Kidney capillary endothelial cell (primary cell): Measurements from ENCODE around the gene HS6ST1.
A peak's percentile ranks its signal among the peaks of the same experiment; 100 is the strongest.

Source experiments
- DNase-seq: peaks from one replicate; pipeline ENCODE4 v3.0.0-alpha.2; 2018; ENCODE audit warnings: low spot score

The HS6ST1 gene

DNA sequence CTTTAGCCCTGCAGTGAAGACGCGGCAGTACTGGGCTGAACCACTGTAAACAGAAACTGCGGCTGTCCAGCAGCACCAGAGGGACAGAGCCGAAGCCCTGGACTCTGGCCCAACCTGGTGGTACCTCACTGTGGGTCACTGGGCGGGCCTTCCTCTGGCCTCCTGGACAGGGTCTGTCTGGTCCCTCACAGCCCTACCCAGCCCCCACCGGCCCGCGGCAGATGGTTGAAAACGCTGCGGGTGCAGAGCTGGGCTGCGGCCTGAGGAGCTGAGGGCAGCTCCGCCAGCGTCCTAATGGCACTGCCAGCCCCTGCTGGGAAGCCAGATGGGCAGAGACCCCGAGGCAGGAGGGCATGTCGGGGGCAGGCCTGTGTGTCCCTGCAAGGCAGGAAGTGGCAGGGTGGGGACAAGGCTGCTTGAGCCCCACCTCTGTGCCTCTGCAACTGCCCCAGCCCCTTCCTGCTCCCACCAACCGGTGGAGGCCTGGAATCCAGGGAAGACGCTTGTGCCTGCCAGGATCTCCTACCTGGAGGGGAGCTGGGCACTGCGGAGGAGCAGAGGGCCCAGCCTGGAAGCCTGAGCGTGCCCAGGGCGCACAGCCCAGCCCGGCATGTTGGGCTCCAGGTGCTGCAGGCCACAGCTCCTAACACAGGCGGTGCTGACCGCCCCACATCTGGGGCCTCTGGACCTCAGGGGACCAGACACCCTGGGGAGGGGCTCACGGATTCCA, 36.3 kb downstream of the HS6ST1 start:
- DNase-seq = no peak

GRCh38 chr2:128281852-128282245, 36.8 kb downstream of the HS6ST1 start:
- no peak for DNase-seq

GRCh38 chr2:128280901-128281321, 37.8 kb downstream of the HS6ST1 start:
- no peak for DNase-seq

DNA sequence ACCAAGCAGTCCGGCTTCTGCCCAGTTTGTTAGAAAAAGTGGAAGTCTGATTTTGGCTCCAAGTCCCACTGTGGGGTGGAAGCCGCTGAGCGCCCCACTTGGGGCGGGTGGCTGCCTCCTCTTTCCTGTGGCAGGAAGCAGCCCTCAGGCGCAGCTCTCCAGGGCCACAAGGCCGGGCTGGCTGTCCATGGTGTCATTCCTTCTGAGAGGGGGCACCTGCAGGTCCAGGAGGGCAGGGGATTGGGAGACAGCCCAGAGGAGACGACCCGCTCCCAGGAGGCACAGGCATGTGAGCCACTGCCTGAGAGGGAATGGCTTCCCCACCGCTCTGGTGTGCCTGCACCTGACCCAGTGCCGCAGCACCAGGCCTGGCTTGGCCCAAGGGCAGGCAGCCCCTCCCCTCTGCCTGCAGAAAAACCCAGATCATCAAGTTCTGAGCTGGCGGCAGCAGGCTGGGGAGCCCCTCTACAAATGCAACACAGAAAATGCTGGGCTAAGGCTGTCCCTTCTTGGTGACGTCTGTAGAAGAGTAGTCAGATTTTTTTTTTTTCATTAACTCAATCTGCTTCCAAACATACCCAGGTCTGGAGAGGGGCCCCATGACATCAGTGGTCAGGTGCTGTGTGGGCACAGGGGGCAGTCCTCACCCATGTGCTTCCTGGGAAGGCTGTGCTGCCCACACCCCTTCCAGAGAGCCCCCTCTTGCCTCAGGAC, 38.4 kb downstream of the HS6ST1 start:
- DNase-seq = peak; percentile 20

DNA sequence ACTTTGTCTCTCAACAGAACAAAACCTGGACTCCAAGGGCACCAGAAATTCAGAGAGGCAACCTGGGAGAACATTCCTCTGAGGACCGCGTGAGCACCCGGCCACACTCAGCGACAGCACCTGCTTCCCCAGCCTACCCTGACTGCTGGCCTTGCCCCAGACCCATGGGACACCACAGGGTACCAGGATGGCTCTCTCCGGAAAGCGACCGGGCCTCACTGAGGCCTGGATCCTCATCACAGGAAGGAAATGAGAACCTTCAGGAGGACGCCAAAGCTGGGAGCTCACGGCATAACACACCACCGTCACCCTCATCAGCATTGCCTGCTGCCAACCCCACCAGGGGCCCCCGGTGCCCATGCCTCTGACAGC, 38.9 kb downstream of the HS6ST1 start:
- DNase-seq = no peak

GRCh38 chr2:128279009-128279408, 39.7 kb downstream of the HS6ST1 start:
- DNase-seq = no peak

GRCh38 chr2:128277961-128278681, 40.5 kb downstream of the HS6ST1 start:
- no peak for DNase-seq

GRCh38 chr2:128276878-128277675, 41.6 kb downstream of the HS6ST1 start:
- DNase-seq = no peak

GRCh38 chr2:128275498-128276045, 43.1 kb downstream of the HS6ST1 start:
- no peak for DNase-seq

DNA sequence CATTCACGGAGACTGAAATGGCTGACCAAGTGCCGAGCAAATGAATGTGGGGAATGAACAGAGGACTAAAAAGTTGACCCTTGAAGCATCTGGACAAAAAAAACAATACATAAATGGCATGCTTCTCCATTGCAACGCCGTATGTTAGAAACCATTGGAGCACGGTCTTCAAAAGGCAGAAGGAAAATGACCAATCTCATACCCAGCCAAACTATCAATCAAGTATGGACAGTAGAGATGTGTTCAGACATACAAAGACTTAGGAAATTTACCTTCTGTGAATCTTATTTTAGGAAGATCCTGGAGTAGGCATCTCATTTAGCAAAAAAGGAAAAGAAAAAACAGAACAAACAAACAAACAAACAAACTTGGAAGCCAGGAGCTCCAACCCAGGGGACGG, 44.5 kb downstream of the HS6ST1 start:
- DNase-seq = no peak

DNA sequence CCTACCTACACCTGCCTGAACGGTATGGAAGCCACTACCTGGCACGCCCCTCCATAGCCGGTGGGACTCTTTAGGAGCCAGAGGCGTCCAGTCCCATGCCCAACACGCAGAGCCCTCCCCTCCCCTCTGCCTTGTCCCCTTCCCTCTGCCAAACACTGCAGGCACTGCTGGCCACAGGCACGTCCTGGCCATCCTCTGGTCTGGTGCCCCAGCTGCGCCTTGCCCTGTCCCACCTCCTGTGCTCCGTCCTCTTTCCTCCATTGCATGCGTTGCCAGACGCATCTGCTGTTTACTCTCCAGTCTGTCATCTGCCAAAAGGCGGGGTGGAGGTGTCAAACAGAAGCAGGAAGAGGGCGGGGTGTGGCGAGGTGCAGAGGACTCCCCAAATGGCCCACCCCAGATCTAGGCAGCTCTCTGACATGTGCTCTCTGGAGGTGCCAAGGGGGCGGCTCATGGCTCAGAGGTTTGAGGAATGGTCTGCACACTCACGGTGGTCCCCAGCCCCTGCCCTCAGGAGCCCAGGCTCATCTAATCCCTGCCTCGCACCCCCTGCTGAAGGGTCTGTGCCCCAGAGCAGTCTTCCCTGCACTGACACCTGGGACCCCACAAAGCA, 45.1 kb downstream of the HS6ST1 start:
- DNase-seq = no peak

GRCh38 chr2:128272601-128273468, 45.8 kb downstream of the HS6ST1 start:
- no peak for DNase-seq

DNA sequence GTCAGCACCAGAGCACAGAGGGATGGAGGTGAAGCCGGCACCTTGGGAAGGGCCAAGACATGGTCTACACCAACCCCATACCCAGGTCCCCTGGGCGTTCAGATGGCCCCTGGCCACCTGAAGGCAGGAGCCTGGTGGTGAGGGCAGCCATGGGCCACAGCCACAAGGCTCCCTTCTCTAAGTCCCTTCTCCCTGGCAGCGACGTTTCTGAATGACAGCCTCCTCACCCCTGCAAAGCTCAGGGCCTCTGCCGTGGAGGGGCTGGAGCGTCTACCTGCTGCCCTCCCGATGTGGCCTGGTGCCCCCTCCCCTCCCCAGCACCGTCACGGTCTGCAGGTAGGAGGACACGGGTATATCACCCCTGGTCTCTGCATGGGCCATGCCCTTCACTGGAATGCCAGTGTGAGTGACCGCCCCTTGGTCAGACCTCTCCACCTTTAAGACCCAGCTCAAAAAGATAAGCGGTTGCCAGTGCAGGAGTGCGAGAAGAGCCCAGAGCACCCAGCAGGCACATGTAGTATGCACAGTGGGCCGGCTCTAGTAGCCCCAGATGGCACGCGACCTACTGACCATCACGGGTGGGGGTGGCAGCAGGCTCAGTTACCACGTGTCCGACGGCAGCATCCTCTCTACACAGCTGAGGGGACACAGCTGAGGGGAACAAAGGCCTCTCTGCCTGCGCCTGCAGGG, 46.6 kb downstream of the HS6ST1 start:
- DNase-seq = no peak

DNA sequence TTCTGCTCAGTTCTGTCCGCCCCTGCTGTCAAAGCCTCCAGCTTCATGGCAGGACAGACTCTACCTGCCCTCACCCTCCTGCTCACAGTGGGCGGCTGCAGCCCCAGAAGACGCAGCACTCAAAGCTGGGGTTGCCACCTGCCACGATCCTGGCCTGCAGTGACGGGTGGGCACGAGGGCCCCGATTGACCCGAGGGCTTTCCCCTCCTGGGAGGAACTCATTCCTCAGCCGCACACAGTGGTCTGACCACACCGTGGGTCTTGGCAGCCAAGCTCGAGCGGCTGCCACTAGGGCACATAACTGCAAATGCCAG, 47.1 kb downstream of the HS6ST1 start:
- no peak for DNase-seq

- no peak for DNase-seq
These were observed 47.7 kb downstream of the HS6ST1 start for GRCh38 chr2:128270672-128271596.

DNA sequence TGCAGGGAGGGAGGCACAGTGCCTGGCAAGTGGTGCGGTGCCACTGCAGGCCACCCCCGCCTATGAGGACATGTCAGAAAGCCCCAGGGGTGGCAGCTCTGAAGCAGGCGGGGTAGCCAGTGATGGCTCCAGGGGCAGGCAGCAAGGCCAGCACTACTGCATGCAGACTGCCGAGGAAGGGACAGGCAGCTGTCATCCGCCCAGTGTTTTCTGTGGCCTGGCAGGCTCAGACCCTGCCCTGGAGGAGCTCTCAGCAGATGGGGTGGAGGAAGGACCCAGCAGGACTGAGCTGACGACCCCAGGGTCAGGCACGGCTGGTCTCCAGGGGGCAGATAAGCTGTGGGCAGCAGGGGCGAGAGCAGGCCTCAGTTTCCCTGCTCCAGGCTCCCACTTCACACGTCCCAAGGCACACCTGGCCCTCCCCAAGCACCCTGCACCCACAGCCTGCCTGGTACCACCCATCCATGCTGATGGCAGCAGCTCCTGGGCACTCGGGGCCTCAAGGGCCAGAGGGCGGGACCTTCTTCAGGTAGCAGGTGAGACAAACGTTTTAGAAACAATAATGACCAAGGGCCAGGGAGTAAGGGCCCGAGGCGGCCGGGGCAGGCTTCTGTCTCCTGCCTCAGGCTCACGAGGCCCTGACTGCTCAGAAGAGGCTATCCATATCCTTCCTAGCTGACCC, 48.5 kb downstream of the HS6ST1 start:
- DNase-seq = no peak

- no peak for DNase-seq
These were observed 49.3 kb downstream of the HS6ST1 start for GRCh38 chr2:128269063-128269989.
